Testis (tissue), 3 donors: ENCODE data around the gene PKHD1. TPM values are rescaled to one million over a fixed set of nuclear protein-coding genes. Genes with fewer than 3 reads are reported as not detected.

Experiments used
- DNase-seq: peaks from one replicate; pipeline ENCODE4 v3.0.0-alpha.2; 2019
- H3K27ac ChIP-seq, 2 donors: fragments of 200-600 bp; sonication (generic); one replicate each; pipeline ENCODE4 v1.5.1; 2019
- H3K27me3 ChIP-seq: fragments of 200-600 bp; sonication (generic); one replicate; pipeline ENCODE4 v1.5.1; 2019
- H3K36me3 ChIP-seq: fragments of 200-600 bp; sonication (generic); one replicate; pipeline ENCODE4 v1.5.1; 2017; ENCODE audit warnings: low read depth; ENCODE audit errors: missing control alignments
- H3K4me1 ChIP-seq: fragments of 200-600 bp; sonication (generic); one replicate; pipeline ENCODE4 v1.5.1; 2019
- H3K4me3 ChIP-seq, 2 donors: fragments of 200-600 bp; sonication (generic); one replicate each; pipeline ENCODE4 v1.5.1; 2017 to 2019
- H3K9me3 ChIP-seq: fragments of 200-600 bp; sonication (generic); one replicate; pipeline ENCODE4 v1.5.1; 2017
- POLR2A ChIP-seq: fragments of 450-650 bp; IDR thresholded peaks from one replicate; pipeline ENCODE4 v1.6.1; 2017; ENCODE audit warnings: antibody characterized with exemption, mild to moderate bottlenecking, moderate library complexity
- WGBS, 2 donors: methylation state at CpG; one replicate each; pipeline ENCODE4 v1.1.5; 2018; 5-methylcytosine and 5-hydroxymethylcytosine counted together
- intact Hi-C: fragments of 100-400 bp; cut with DNase I; formaldehyde crosslinking; loops from one replicate; pipeline ENCODE4 v1.15.1; 2023; ENCODE audit warnings: low total_unique reads
- polyA plus RNA-seq: library from polyadenylated mRNA; stranded (reverse); fragments of 350-450 nt; fragmentation: Illumina TruSeq; extraction: RNeasy Lipid Tissue Mini Kit (QIAGEN cat#74804); gene quantifications from one replicate; pipeline ENCODE4 v1.2.3, GENCODE V29; 2014; ENCODE audit warnings: low read depth, low replicate concordance; ENCODE audit not compliant: insufficient read depth
- total RNA-seq, 2 donors: library from RNA; depleted of rRNA; stranded (reverse); fragments of >200 nt; gene quantifications; one replicate each; pipeline ENCODE4 v1.2.3, GENCODE V29; 2016
- TF ChIP-seq, protein P1 (sequence below), 3 experiments: fragments of 450-650 bp in 2 of 3; fragments of 200-600 bp in 1 of 3; sonication (generic) in 1 of 3; IDR thresholded peaks; one replicate each; pipeline ENCODE4 v1.5.1; 2016 to 2019; ENCODE audit warnings: antibody characterized with exemption in 3 of 3, mild to moderate bottlenecking in 2 of 3, moderate library complexity in 1 of 3

Gene PKHD1
- total and polyA plus RNA-seq, 3 donors from 2014 or later, result 1.3 to 2.3 (median 1.7) TPM

DNA sequence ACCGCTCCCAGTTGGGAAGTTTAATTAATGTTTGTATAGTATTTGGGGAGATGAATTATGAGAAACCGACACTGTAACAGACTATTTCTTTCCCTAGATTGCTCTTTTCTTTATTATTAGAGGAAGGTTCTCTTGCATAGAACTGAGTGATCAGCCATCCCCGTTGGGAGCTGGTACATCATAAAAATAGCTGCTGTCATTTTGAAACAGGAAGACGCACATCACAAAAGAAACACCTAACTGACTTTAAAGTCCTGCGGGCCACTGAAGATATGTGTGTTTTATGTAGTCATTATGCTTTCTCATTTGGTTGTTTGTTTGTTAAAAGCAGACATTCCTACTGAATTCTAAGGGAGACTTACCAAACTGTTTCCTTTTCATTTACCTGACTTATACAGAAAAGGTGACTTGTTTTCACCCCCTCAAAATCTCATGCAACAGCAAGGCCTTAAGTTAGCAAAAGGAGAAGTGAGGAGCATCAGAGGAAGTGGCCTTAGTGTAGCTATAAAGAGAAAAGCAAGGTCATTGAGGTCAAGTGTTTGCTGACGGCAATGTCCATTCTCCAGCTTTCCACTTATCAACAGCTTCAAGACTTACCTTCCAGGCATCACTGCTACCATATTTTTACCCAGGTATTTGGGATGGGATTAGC lies 91.0 kb downstream of the PKHD1 start:
- TF ChIP-seq, protein P1, sequence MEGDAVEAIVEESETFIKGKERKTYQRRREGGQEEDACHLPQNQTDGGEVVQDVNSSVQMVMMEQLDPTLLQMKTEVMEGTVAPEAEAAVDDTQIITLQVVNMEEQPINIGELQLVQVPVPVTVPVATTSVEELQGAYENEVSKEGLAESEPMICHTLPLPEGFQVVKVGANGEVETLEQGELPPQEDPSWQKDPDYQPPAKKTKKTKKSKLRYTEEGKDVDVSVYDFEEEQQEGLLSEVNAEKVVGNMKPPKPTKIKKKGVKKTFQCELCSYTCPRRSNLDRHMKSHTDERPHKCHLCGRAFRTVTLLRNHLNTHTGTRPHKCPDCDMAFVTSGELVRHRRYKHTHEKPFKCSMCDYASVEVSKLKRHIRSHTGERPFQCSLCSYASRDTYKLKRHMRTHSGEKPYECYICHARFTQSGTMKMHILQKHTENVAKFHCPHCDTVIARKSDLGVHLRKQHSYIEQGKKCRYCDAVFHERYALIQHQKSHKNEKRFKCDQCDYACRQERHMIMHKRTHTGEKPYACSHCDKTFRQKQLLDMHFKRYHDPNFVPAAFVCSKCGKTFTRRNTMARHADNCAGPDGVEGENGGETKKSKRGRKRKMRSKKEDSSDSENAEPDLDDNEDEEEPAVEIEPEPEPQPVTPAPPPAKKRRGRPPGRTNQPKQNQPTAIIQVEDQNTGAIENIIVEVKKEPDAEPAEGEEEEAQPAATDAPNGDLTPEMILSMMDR (IDR thresholded peaks at IDR 0.05), result no peak
- TF ChIP-seq POLR2A, result no peak
- H3K27ac ChIP-seq, result no peak overlapping the region
- H3K4me1 ChIP-seq, result no peaks in the 10 kb centered on the region
- DNase-seq, result no peak
- intact Hi-C loops, result no loop called here
- no peaks in the 10 kb centered on the region for H3K9me3 ChIP-seq
- H3K4me3 ChIP-seq, result no peak overlapping the region
- no peaks in the 10 kb centered on the region for H3K27me3 ChIP-seq
- no peaks in the 10 kb centered on the region for H3K36me3 ChIP-seq
- WGBS, 2 donors, result 84 to 87% methylated on average over 6 of the region's 6 CpGs

- H3K4me3 ChIP-seq, result no peak overlapping the region
- no peaks in the 10 kb centered on the region for H3K36me3 ChIP-seq
- H3K27ac ChIP-seq, result no peak overlapping the region
- DNase-seq, result no peak
- no peaks in the 10 kb centered on the region for H3K9me3 ChIP-seq
- intact Hi-C loops, result no loop called here
- WGBS, 2 donors, result 47 to 59% methylated on average over 1 of the region's 1 CpG
- H3K27me3 ChIP-seq, result no peaks in the 10 kb centered on the region
- TF ChIP-seq, protein P1 (IDR thresholded peaks at IDR 0.05), result no peak
- TF ChIP-seq POLR2A, result no peak
- H3K4me1 ChIP-seq, result no peaks in the 10 kb centered on the region
Observed at GRCh38 chr6:51995214-51995755, 92.1 kb downstream of the PKHD1 start.

GRCh38 chr6:51992876-51993275 lies 94.5 kb downstream of the PKHD1 start:
- intact Hi-C loops, result no loop called here
- WGBS, 2 donors, result 59 to 78% methylated on average over 3 of the region's 3 CpGs
- Histone ChIP-seq H3K9me3 (no peaks in the 10 kb centered on the region), H3K27me3 (no peaks in the 10 kb centered on the region), H3K27ac (no peak overlapping the region), H3K4me1 (no peaks in the 10 kb centered on the region), H3K4me3 (no peak overlapping the region), H3K36me3 (no peaks in the 10 kb centered on the region)
- no peak for DNase-seq
- TF ChIP-seq, protein P1 (IDR thresholded peaks at IDR 0.05), result no peak
- no peak for TF ChIP-seq POLR2A

GRCh38 chr6:51989789-51990188 lies 97.6 kb downstream of the PKHD1 start:
- WGBS, 2 donors, result 75 to 84% methylated on average over 1 of the region's 1 CpG
- Histone ChIP-seq H3K4me3 (no peak overlapping the region), H3K27ac (no peak overlapping the region), H3K9me3 (no peaks in the 10 kb centered on the region), H3K4me1 (no peaks in the 10 kb centered on the region), H3K27me3 (no peaks in the 10 kb centered on the region), H3K36me3 (no peaks in the 10 kb centered on the region)
- intact Hi-C loops, result no loop called here
- TF ChIP-seq, protein P1 (IDR thresholded peaks at IDR 0.05), result no peak
- no peak for TF ChIP-seq POLR2A
- no peak for DNase-seq

DNA sequence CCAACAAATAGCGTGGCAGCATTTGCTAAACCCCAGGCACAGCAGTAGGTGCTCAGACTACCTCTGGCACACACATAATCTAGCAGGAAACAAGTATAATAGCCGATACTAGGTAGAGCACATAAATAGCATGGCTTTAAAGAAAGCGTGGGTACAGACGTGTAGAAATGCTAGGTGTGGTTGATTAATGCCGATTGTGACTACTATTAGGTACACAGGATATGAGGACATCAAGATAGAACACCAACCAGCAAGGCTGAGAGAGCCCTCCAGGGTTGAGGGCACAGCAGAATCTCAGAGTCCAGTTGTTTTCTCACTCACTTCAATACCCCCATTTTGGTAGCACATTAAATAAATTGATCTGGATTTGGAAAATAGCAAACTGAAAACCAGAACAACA lies 100.5 kb downstream of the PKHD1 start:
- Histone ChIP-seq H3K27ac (no peak overlapping the region), H3K27me3 (no peaks in the 10 kb centered on the region), H3K4me1 (no peaks in the 10 kb centered on the region), H3K36me3 (no peaks in the 10 kb centered on the region), H3K4me3 (no peak overlapping the region), H3K9me3 (no peaks in the 10 kb centered on the region)
- no peak for DNase-seq
- TF ChIP-seq POLR2A, result no peak
- TF ChIP-seq, protein P1 (IDR thresholded peaks at IDR 0.05), result no peak
- intact Hi-C loops, result no loop called here
- 89 to 90% methylated on average over 5 of the region's 5 CpGs for WGBS, 2 donors
